Caco-2 (cell line): ENCODE measurements around the gene GRID1. TPM values are rescaled to one million over a fixed set of nuclear protein-coding genes. Genes with fewer than 3 reads are reported as not detected.

Experiments used
- BruUV-seq: library from RNA; stranded (reverse); fragments of 400-500 nt; replicated peaks from 2 replicates; lab custom pipeline; 2021; lab: Mats Ljungman, UMichigan
- CTCF ChIA-PET: fragments of 300-600 bp; sonication (Branson Sonifier 250); formaldehyde crosslinking; loops from one replicate; lab custom pipeline; 2022; ENCODE audit warnings: antibody characterized with exemption; lab: Charles Lee
- POLR2A ChIA-PET: fragments of 300-600 bp; sonication (Branson Sonifier 250); formaldehyde crosslinking; loops from one replicate; lab custom pipeline; 2022; ENCODE audit warnings: antibody characterized with exemption; lab: Charles Lee
- DNase-seq, 2 experiments: peaks; one replicate each; pipeline versions ENCODE4 v3.0.0 to v3.0.0-alpha.2; 2020 to 2022
- H3K27me3 ChIP-seq: replicated peaks from 2 replicates; pipeline ENCODE4 v1.6.0; 2011; ENCODE audit warnings: low read length; ENCODE audit not compliant: control insufficient read depth, insufficient read depth
- H3K36me3 ChIP-seq: 2 replicates; pipeline ENCODE4 v1.5.1; 2011; ENCODE audit warnings: low read length; ENCODE audit not compliant: control insufficient read depth, insufficient read depth
- H3K4me1 ChIP-seq: fragments of 250-450 bp; sonication (Bioruptor Pico); 2 replicates; pipeline ENCODE4 v1.5.1; 2020; ENCODE audit warnings: mild to moderate bottlenecking
- H3K4me3 ChIP-seq: 2 replicates; pipeline ENCODE4 v1.5.1; 2011; ENCODE audit warnings: low read depth, mild to moderate bottlenecking, control low read depth, low read length
- H3K9me3 ChIP-seq: fragments of 250-450 bp; sonication (Bioruptor Pico); 2 replicates; pipeline ENCODE4 v1.5.1; 2020; ENCODE audit warnings: mild to moderate bottlenecking, moderate library complexity
- H3K27ac Mint-ChIP-seq: one replicate; pipeline ENCODE4 v1.8.0; 2022; ENCODE audit warnings: mixed read lengths; ENCODE audit not compliant: unreplicated experiment
- H3K27me3 Mint-ChIP-seq: one replicate; pipeline ENCODE4 v1.8.0; 2022; ENCODE audit warnings: mixed read lengths; ENCODE audit not compliant: insufficient read depth, unreplicated experiment
- H3K36me3 Mint-ChIP-seq: one replicate; pipeline ENCODE4 v1.8.0; 2022; ENCODE audit warnings: mild to moderate bottlenecking, mixed read lengths; ENCODE audit not compliant: insufficient read depth, unreplicated experiment
- H3K4me1 Mint-ChIP-seq: one replicate; pipeline ENCODE4 v1.8.0; 2022; ENCODE audit warnings: low read depth, mixed read lengths; ENCODE audit not compliant: unreplicated experiment
- H3K4me3 Mint-ChIP-seq: one replicate; pipeline ENCODE4 v1.8.0; 2022; ENCODE audit warnings: mild to moderate bottlenecking, moderate library complexity, mixed read lengths; ENCODE audit not compliant: unreplicated experiment
- H3K9me3 Mint-ChIP-seq: one replicate; pipeline ENCODE4 v1.8.0; 2022; ENCODE audit warnings: mixed read lengths; ENCODE audit not compliant: unreplicated experiment
- CTCF ChIP-seq, 2 experiments: fragments of 200-600 bp in 1 of 2; IDR thresholded peaks; 1 replicate in 1 of 2; 2 replicates in 1 of 2; pipeline versions ENCODE4 v1.5.1 to v1.8.0; 2011 to 2022; ENCODE audit warnings: antibody characterized with exemption in 1 of 2, control low read depth in 1 of 2, inconsistent platforms in 1 of 2, low read depth in 1 of 2, low read length in 1 of 2, mild to moderate bottlenecking in 1 of 2, moderate library complexity in 1 of 2; ENCODE audit not compliant: insufficient read depth in 1 of 2, severe bottlenecking in 1 of 2, unreplicated experiment in 1 of 2
- intact Hi-C: fragments of 100-400 bp; cut with micrococcal nuclease; formaldehyde crosslinking; loops from one replicate; pipeline ENCODE4 v1.10.0; 2022; ENCODE audit not compliant: unreplicated experiment
- total RNA-seq: library from RNA; stranded (reverse); gene quantifications from 2 replicates; pipeline ENCODE4 v1.2.3, GENCODE V29; 2022

GRID1 gene
- total RNA-seq, 1 experiment from 2014 or later = 8.0 TPM

DNA sequence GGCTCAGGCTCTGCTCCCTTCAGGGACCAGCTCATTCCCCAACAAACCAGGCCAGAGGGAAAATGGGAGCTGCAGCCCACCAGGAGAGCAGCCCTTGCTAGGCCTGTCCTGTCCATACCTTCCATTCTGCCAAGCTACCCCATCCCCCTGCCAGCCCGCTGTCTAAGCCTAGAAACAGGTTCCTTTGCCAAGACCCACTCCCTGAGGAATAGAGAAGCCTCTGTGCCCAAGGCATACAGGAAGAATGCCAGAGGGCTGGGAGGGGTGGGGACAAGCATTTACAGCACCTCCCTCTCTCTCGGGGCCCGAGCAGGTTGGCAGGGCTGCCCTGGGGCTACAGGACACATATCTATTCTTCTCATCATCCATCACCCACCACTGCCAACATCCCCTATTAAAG is 178.3 kb downstream of the GRID1 start:
- no peaks in the 10 kb centered on the region for H3K27me3 ChIP-seq
- intact Hi-C loops = no loop called here
- H3K9me3 Mint-ChIP-seq = no peaks in the 10 kb centered on the region
- no peaks in the 10 kb centered on the region for H3K4me1 ChIP-seq
- POLR2A ChIA-PET = no interaction called here
- H3K27me3 Mint-ChIP-seq = peaks cover 5% of the 10 kb centered on the region
- H3K4me3 Mint-ChIP-seq = no peak overlapping the region
- H3K4me1 Mint-ChIP-seq = no peaks in the 10 kb centered on the region
- CTCF ChIA-PET = no interaction called here
- H3K36me3 ChIP-seq = no peaks in the 10 kb centered on the region
- no peaks in the 10 kb centered on the region for H3K9me3 ChIP-seq
- no peaks in the 10 kb centered on the region for H3K36me3 Mint-ChIP-seq
- TF ChIP-seq CTCF (IDR thresholded peaks at IDR 0.05; ENCODE audit: insufficient read depth in 1 of 2, low read depth in 1 of 2, low read length in 1 of 2, severe bottlenecking in 1 of 2, unreplicated experiment in 1 of 2) = no peak
- H3K4me3 ChIP-seq = no peak overlapping the region
- H3K27ac Mint-ChIP-seq = no peak overlapping the region
- no TSS peak for BruUV-seq
- DNase-seq = no peak

- peaks cover 5% of the 10 kb centered on the region for H3K27me3 Mint-ChIP-seq
- Histone ChIP-seq H3K27me3 (no peaks in the 10 kb centered on the region), H3K4me1 (no peaks in the 10 kb centered on the region), H3K36me3 (no peaks in the 10 kb centered on the region), H3K9me3 (no peaks in the 10 kb centered on the region), H3K4me3 (no peak overlapping the region)
- no peak overlapping the region for H3K4me3 Mint-ChIP-seq
- no peaks in the 10 kb centered on the region for H3K9me3 Mint-ChIP-seq
- ChIA-PET POLR2A (no interaction called here), CTCF (no interaction called here)
- no peak for TF ChIP-seq CTCF (IDR thresholded peaks at IDR 0.05; ENCODE audit: insufficient read depth in 1 of 2, low read depth in 1 of 2, low read length in 1 of 2, severe bottlenecking in 1 of 2, unreplicated experiment in 1 of 2)
- DNase-seq = no peak
- intact Hi-C loops = no loop called here
- no peaks in the 10 kb centered on the region for H3K36me3 Mint-ChIP-seq
- BruUV-seq = no TSS peak
- H3K4me1 Mint-ChIP-seq = no peaks in the 10 kb centered on the region
- H3K27ac Mint-ChIP-seq = no peak overlapping the region
Observed at GRCh38 chr10:86187499-86188239, 178.9 kb downstream of the GRID1 start.

- no TSS peak for BruUV-seq
- intact Hi-C loops = no loop called here
- no peak overlapping the region for H3K4me3 ChIP-seq
- ChIA-PET POLR2A (no interaction called here), CTCF (no interaction called here)
- H3K27me3 ChIP-seq = no peaks in the 10 kb centered on the region
- H3K4me1 Mint-ChIP-seq = no peaks in the 10 kb centered on the region
- H3K9me3 ChIP-seq = no peaks in the 10 kb centered on the region
- H3K36me3 ChIP-seq = no peaks in the 10 kb centered on the region
- H3K4me1 ChIP-seq = no peaks in the 10 kb centered on the region
- H3K27ac Mint-ChIP-seq = no peak overlapping the region
- peaks cover 3% of the 10 kb centered on the region for H3K27me3 Mint-ChIP-seq
- no peak for DNase-seq
- no peak for TF ChIP-seq CTCF (IDR thresholded peaks at IDR 0.05; ENCODE audit: insufficient read depth in 1 of 2, low read depth in 1 of 2, low read length in 1 of 2, severe bottlenecking in 1 of 2, unreplicated experiment in 1 of 2)
- no peaks in the 10 kb centered on the region for H3K9me3 Mint-ChIP-seq
- no peaks in the 10 kb centered on the region for H3K36me3 Mint-ChIP-seq
- H3K4me3 Mint-ChIP-seq = no peak overlapping the region
Observed at GRCh38 chr10:86186633-86187032, 180.0 kb downstream of the GRID1 start.
